ENCODE results near the gene OR3A2.
"Not testable (repeated sequence)": the region's sequence is repeated elsewhere in the genome, so short reads cannot be mapped to it uniquely, and the experiment has no call there.

DNA sequence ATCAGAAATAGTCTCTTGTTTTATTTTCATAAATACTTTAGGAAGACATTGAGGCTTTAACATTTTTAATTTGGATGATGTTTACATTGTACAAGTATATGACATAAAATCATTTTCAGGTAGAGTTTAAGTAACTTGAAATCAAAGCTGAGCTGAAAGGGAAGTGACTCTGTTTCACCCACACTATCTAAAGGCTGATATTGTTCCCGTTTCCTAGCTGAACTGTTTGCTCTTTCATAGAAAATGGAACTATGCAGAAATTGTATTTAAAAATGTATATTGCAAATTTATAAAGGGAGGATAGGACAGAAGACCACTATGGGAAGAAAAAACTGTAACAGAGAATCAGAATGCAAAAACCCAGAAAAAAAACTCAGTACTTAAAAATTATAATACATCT lies 141.3 kb downstream of the OR3A2 start:
- TF ChIP-seq, protein P1, sequence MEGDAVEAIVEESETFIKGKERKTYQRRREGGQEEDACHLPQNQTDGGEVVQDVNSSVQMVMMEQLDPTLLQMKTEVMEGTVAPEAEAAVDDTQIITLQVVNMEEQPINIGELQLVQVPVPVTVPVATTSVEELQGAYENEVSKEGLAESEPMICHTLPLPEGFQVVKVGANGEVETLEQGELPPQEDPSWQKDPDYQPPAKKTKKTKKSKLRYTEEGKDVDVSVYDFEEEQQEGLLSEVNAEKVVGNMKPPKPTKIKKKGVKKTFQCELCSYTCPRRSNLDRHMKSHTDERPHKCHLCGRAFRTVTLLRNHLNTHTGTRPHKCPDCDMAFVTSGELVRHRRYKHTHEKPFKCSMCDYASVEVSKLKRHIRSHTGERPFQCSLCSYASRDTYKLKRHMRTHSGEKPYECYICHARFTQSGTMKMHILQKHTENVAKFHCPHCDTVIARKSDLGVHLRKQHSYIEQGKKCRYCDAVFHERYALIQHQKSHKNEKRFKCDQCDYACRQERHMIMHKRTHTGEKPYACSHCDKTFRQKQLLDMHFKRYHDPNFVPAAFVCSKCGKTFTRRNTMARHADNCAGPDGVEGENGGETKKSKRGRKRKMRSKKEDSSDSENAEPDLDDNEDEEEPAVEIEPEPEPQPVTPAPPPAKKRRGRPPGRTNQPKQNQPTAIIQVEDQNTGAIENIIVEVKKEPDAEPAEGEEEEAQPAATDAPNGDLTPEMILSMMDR (IDR thresholded peaks at IDR 0.05): not testable (repeated sequence)
- TF ChIP-seq EP300, POLR2AphosphoS5 (IDR thresholded peaks at IDR 0.05): not testable (repeated sequence)

Data from upper lobe of left lung (tissue), 4 donors.